Activated gamma-delta T cell treated with Interleukin-2 at 50 U/mL for 16 hours (primary cell): ENCODE results near the gene AP2B1.
"Not testable (repeated sequence)": the region's sequence is repeated elsewhere in the genome, so short reads cannot be mapped to it uniquely, and the experiment has no call there.

Source experiments
- DNase-seq: peaks from one replicate; pipeline ENCODE4 v3.0.0-alpha.2; 2020

Gene AP2B1

GRCh38 chr17:35577830-35578196 is 9.3 kb upstream of the AP2B1 start:
- DNase-seq, result no peak

DNA sequence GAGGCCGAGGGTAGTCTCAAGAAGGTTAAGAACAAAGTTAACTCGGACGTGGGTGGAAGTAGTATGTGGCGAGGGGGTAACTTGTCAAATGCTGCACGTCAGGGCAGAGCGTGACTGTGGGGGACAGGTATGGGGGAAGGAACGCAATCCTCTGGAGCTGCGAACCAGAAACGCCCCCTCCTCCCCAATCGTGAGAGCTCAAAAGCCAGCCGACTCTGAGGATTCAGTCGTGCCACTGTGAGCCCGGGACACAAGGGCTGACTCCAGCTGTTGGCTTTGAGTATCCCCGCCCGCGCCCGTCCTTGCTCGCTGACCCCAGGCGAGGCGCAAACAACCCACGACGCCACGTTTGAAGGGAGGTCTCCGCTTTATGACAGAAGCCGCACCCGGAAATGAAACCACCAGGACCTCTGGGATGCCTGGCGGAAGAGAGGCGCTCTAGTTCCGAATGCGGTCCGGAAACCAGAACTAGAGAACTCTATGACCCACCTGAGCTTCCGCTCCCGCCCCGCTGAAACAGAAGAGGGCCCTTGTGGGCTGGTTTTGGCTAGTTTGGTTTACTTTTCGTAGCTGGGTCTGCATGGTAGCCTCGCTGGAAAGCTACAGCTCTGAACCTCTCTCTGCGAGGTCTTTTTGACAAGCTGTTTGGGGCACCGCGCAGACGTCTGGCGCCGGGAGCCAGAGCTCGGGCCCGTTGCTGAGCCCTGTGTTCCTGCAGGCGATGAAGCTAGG is 8.8 kb upstream of the AP2B1 start, which contains the start of gene PEX12:
PEX12 (minus strand) TSS at position 375 of the 732 bp plus-strand sequence. CDS start 550 bp downstream, outside the sequence.
- peak; percentile 87 for DNase-seq

- DNase-seq, result no peak
These were observed 8.1 kb upstream of the AP2B1 start for GRCh38 chr17:35578929-35579432.

GRCh38 chr17:35584061-35584460 is 3.1 kb upstream of the AP2B1 start:
- DNase-seq, result no peak

DNA sequence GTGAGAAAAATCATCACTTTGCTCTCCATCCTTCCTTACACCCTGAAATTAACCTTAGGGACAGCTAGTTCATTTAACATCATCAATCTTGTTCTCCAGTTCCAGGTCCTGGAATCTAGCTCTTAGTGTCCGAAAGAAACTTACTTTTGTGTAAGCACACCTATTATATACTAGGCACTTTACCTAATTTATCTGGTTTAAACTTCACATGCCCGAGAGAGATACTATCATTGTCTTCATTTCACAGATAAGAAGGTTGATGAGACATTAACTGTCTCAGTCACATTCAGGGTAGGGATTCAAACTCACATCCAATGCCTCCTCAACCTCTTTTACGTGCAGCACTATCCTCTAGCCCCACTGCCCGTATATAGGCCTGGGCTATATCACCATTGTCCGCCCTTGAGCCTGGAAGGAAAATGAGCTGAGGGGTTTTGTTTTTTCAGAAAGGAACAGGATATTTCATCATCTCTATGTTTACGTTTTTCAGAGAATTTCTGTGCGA is 501 bp upstream of the AP2B1 start:
- no peak for DNase-seq

DNA sequence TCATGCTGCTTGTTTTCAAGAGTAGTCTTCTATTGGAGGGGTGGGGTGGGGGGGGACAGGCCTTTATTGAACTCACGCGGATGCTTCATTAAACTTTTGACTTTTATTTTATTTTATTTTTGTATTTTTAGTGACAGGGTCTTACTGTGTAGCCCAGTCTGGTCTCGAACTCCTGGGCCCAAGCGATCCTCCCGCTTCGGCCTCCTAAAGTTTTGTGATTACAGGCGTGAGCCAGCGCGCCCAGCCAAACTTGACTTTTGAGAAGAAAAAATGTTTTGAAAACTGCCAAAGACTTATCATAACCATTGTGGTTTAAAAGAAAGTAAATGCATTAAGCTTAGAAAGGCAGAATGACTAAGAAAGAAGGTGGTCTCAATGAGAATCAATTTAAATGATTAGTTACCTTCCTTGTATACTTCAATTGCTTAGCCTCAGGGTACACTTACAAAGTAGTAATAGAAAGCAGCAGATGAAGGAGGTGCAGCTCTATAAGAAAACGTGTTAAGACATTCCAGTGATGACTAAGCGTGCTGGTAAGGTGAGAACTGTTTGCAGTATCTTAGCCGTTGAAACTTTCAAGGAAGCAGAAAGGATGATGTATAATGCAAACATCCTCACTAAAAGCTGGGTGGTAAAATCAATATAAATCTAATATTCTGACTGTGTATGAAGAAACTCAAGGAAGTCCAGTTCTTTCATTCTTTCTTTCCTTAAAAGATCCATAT is 1.2 kb downstream of the AP2B1 start:
- DNase-seq, result no peak

- no peak for DNase-seq
These were observed 8.9 kb downstream of the AP2B1 start for GRCh38 chr17:35596072-35596471.

GRCh38 chr17:35596530-35597233 is 9.6 kb downstream of the AP2B1 start:
- DNase-seq, result no peak

DNA sequence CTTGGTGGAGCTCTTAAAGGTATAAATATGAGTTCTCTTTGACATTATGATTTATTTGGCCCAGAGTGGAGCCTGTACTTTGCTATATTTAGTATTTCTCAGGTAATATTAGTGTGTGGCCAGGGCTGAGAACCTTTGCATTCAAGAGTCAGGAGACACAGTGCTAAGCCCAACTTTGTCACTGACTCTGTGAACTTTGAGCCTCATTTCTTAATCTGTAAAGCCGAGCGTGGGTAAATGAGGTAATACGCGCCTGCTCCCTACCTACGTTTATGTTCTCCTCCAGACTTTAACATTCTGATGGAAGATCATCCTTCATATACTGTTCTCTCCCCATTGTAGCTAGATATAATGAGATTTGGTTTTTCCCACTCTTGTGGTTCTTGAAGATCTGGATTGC is 10.5 kb downstream of the AP2B1 start:
- no peak for DNase-seq

DNA sequence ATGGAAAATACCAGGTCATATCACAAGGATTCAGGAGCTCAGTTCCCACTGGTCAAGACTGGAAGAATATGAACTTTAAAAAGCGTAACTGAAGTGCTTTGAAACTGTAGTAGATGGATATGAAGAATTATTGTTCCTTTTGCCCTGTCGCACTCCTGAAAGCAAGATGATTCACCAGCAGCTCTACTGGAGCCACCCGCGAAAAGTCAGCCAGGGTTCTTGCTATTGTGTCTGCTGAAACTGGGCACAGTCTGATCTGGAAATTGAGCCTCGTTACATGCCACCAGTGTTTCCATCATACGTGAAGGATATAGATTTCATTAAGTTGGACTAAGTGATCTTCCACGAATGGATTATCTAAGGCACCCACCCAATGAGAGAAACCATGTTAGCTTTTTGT is 16.6 kb downstream of the AP2B1 start:
- DNase-seq, result no peak

DNA sequence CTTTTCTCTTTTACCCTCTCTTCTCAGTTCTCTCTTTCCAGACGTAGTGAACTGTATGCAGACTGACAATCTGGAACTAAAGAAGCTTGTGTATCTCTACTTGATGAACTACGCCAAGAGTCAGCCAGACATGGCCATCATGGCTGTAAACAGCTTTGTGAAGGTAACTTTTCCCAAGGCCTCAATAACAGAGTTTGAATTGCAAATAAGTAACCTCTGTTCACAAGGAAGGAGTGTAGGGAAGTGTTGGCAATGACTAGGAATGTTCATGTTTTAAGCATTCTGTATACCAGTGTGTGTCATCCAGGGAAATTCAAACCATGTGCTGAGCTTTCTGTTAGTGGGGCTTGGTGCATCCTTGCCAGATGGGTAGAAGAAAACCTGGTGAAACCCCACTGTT is 18.6 kb downstream of the AP2B1 start:
- DNase-seq, result no peak

GRCh38 chr17:35607239-35607847 is 20.2 kb downstream of the AP2B1 start:
- no peak for DNase-seq

DNA sequence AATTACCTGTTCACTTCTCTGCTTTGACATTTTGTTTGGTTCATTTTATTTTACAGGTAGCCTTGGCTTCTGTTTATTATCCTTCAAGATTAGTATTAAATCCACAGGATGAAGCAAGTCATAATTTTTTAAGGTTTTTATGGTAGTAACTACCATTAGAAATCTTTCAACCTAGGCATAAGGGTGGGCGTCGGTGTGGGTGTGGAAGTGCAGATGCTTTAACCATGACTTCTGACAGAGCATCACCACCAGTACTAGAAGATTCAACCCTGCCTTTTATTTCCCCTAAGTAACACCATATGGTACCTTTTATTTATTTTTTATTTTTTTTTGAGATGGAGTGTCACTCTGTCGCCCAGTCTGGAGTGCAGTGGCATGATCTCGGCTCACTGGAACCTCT is 22.7 kb downstream of the AP2B1 start:
- no peak for DNase-seq

DNA sequence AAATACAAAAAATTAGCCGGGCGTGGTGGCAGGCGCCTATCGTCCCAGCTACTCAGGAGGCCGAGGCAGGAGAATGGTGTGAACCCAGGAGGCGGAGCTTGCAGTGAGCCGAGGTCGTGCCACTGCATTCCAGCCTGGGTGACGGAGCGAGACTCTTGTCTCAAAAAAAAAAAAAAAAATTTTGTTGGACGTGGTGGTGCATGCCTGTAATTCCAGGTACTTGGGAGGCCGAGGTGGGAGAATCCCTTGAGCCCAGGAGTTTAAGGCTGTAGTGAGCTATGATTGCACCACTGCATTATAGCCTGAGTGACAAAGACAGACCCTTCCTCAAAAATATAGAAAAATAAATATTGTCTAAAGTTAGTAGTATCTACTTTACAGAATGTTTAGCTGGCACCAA is 23.6 kb downstream of the AP2B1 start:
- DNase-seq, result not testable (repeated sequence)

DNA sequence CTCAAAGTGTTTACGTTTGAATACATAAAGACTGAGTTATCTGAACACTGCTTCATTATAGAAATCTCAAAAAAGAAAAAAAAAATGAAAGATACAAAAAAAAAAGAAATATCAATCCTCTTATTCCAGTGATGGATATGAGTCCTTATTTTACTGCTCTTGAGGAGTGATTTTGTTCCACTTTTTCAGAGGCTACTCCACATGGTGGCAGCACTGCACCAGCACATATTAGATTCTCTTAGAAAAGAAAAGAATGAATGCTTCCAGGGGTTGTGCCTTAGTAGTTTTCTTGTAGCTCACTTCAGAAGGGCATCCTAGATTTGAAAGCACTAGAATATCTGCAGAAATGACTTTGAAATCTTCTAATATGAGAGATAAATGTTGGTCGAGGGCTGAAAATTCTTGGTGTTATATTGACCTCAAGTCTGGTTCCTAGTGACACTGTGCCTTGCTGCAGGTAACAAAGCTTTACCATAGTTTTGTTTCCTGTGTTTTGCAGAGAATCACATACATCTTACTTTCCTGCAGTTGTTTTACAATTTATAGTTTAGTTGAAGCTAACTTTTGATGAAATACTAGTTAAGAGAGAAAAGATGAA is 25.9 kb downstream of the AP2B1 start:
- no peak for DNase-seq

- no peak for DNase-seq
These were observed 27.7 kb downstream of the AP2B1 start for GRCh38 chr17:35614810-35615209.

GRCh38 chr17:35616536-35616935 is 29.4 kb downstream of the AP2B1 start:
- DNase-seq, result no peak

- no peak for DNase-seq
These were observed 30.4 kb downstream of the AP2B1 start for GRCh38 chr17:35617505-35617904.

GRCh38 chr17:35618628-35619027 is 31.5 kb downstream of the AP2B1 start:
- DNase-seq, result no peak

GRCh38 chr17:35621768-35622167 is 34.6 kb downstream of the AP2B1 start:
- DNase-seq, result no peak

GRCh38 chr17:35627417-35627816 is 40.3 kb downstream of the AP2B1 start:
- no peak for DNase-seq

DNA sequence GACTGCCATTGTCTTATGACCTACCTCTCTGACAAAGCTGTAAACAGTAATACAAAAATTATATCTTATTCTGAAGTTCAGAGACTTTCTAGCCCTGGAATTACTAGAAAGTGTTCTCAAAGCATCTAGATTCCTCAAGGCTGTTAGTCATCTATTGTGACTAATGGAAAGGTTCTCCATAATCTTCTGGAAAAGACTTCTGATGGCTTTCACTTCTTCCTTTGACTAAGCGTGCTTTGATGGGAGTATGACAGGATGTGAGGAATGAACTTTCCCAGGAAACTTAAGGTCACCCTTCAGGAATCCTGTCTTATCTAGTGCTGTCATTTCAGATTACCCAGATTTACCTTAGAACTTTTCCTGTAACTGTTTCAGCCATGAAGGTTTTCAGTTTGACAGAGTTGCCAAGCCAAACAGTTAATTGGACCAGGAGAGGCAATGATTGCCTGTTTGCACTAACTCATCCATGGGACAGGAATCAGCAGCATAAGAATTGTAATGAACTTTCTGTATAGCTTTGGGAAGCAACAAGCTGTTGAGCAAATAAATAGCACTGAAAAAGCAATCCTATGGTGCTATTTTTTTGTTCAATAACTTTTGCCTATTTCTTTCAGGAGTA is 43.5 kb downstream of the AP2B1 start:
- no peak for DNase-seq
